Activated CD4-positive, alpha-beta T cell treated with anti-CD3 and anti-CD28 coated beads for 1 hour (primary cell): ENCODE data around the gene CTPS2.
"Not testable (repeated sequence)": the region's sequence is repeated elsewhere in the genome, so short reads cannot be mapped to it uniquely, and the experiment has no call there.

Experiments
- DNase-seq: peaks from one replicate; pipeline ENCODE4 v3.0.0-alpha.2; 2020

Gene CTPS2

GRCh38 chrX:16601885-16602284 lies 110.6 kb downstream of the CTPS2 start:
- no peak for DNase-seq

DNA sequence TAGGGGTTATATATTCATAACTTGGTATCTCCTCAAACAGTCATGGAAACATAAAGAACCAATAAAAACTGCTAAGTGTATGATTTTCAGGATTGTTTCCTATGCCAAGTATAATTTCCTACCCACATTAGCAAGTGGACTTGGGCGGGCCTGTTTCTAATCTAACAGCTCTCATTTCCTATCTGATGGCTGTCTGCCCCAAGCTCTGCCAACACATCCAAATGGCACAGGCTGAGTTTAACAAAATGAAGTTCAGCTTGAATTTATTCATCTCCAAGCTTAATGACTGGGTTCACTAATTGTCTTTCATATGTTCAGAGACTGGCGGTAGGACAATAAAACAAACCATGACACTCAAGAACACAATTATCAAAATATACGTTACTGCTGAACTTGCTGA lies 118.0 kb downstream of the CTPS2 start:
- DNase-seq, result no peak

GRCh38 chrX:16593801-16594200 lies 118.7 kb downstream of the CTPS2 start:
- DNase-seq, result no peak

- no peak for DNase-seq
Observed at GRCh38 chrX:16592194-16592770, 120.2 kb downstream of the CTPS2 start.

DNA sequence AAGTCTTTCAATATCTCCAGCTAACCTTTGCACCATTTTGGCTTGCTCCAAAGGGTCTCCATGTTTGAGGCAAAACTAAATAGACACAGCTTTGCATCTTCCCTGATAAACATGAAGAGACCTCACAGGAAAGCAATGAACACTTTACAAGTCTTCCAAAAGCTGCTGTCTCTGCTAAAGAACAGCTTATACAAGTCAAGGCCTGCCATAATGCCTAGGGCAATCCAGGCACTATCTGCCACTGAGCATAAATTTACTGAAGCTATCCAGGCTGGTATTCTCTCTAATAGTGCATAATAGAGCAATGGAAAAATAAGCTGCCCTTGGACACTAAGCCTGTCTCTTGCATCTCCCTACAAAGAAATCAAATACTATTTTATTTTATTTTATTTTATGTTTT lies 122.6 kb downstream of the CTPS2 start:
- no peak for DNase-seq

DNA sequence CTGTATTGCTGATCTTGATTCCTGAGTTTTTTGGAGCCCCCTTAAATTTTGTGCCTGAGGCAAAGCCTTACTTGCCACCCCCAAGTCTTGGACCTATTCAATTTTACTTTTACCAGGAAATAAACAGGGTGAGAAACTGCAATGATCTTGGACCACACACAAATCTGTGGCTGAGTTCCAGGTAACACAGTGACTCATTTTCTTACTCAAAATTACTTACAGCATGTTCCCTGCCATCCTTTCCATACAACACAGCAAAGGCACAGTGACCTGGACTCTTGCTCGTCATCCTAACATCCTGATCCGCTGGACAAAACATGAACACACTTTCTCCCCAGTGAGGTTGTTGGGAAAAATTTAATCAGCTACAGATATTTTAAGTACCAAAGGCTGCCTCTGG lies 123.3 kb downstream of the CTPS2 start:
- no peak for DNase-seq

DNA sequence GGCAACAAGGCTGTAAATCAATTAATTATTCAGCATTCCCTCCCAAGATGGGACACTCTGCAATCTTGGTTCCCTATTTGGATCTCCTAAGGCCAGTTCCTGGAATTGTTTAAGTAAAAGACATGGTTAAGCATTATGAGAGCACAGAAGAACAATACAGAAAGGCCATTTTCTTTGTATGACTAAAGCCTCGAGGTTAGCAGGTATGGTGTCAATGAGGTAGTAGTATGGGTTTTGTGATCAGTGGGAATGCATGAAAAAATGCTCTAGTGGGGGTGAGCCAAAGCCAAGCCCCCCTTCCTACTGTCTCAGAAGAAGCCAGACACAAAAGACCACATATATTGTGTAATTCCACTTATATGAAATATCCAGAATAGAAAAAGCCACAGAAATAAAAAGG lies 124.2 kb downstream of the CTPS2 start:
- DNase-seq, result no peak

- DNase-seq, result no peak
Observed at GRCh38 chrX:16587836-16588235, 124.6 kb downstream of the CTPS2 start.

GRCh38 chrX:16586377-16587112 lies 125.9 kb downstream of the CTPS2 start:
- DNase-seq, result no peak

GRCh38 chrX:16585486-16586376 lies 126.7 kb downstream of the CTPS2 start:
- DNase-seq, result no peak

DNA sequence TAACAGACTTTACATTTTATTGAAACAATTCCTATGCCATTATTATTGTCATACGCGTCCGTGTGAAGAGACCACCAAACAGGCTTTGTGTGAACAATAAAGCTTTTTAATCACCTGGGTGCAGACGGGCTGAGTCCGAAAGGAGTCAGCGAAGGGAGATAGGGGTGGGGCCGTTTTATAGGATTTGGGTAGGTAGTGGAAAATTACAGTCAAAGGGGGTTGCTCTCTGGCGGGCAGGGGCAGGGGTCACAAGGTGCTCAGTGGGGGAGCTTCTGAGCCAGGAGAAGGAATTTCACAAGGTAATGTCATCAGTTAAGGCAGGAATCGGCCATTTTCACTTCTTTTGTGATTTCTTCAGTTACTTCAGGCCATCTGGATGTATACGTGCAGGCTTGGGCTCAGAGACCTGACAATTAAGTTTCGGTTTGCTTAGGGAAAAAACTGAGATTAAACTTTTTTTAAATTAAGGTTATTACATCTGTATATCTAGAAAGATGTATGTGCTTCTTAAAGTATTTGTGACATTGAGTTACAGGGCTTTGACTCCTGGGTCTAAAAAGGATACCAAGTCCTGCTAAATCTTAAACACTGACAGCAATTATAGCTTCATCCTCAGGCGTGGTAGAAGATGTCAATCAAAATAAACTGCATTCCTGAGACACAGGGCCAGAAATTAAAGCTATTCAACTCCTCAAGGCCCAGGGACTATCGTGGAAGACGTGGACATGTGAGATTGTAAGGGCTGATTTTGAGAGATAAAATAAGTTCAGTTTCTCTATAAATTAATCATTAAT lies 132.3 kb downstream of the CTPS2 start:
- DNase-seq, result not testable (repeated sequence)

DNA sequence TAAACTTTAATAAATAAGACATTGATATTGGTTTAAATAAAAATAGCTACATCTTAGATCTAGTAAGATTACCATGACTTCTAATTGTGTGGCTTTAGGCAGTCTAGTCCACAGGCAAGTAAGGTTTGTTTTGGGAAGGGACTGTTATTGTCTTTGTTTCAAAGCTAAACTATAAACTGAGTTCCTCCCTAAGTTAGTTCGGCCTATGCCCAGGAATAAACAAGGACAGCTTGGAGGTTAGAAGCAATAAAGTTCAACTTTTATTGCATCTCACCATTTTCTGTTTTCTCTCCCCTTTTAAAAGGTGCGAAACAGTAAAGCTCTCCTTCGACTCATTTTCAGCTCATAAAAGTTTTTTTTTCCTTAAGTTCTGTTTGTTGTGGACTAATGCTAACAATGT lies 133.0 kb downstream of the CTPS2 start:
- no peak for DNase-seq

GRCh38 chrX:16578218-16578617 lies 134.3 kb downstream of the CTPS2 start:
- no peak for DNase-seq

- no peak for DNase-seq
Observed at GRCh38 chrX:16577483-16578029, 134.9 kb downstream of the CTPS2 start.

DNA sequence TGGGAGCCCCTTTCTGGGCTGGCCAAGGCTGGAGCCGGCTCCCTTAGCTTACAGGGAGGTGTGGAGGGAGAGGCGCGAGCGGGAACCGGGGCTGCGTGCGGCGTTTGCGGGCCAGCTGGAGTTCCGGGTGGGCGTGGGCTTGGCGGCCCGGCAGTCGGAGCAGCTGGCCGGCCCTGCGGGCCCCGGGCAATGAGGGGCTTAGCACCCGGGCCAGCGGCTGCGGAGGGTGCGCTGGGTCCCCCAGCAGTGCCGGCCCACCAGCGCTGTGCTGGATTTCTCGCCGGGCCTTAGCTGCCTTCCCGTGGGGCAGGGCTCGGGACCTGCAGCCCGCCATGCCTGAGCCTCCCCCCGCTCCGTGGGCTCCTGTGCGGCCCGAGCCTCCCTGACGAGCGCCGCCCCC lies 137.1 kb downstream of the CTPS2 start:
- not testable (repeated sequence) for DNase-seq

- no peak for DNase-seq
Observed at GRCh38 chrX:16573781-16574180, 138.7 kb downstream of the CTPS2 start.

- no peak for DNase-seq
Observed at GRCh38 chrX:16567681-16568080, 144.8 kb downstream of the CTPS2 start.

GRCh38 chrX:16566571-16566970 lies 145.9 kb downstream of the CTPS2 start:
- DNase-seq, result no peak

DNA sequence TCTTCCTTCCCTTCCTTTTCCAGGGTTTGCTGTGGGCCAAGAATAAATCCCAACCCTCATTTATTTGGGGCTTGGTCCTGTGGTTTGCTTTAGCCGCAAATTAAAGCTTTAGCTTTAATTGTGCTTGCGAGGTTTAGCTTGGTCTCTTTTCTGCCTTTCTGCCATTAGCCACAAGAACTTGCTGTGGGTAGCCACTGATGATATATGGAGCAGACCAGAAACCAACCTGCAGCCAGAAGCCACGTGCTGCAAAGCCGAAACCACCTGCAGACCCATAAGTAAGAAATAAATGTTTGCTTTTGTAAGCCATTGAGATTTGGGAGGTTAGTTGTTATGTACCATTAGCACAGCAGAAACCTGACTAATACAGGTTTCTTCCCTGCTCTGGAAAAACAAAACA lies 152.3 kb downstream of the CTPS2 start:
- DNase-seq, result no peak

DNA sequence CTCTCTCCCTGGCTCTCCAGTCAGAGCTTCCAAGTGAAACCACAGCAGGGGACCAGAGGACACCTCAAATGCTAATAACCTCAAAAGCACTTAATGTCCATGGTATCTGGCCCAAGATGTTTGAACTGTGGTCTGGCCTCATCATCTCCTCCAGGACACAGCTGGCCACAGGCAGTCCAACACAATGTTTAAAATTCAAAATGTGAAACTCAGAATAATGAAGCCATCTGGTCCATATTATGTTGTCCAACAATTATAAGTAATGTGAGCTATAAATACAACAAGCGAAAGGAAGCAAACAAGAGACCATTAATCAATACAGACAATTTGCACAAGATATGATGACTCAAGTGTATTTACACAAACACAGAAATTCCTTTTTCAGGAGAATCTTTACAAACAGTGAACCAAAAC lies 153.3 kb downstream of the CTPS2 start:
- DNase-seq, result no peak

DNA sequence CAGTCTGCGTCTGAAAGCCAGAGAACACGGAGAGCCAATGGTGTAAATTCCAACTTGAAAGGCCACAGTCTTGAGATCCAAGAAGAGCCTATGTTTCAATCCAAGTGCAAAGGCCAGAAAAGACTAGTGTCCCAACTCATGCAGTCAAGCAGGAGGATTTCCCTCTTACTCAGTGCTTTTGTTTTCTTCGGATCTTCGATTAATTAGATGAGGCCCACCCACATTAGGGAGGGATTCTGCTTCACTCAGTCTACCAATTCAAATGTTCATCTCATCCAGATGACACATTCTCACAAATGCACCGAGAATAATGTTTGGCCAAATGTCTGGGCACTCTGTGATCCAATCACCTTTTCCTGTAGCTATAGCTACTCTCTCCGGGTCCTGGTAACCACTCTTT lies 154.0 kb downstream of the CTPS2 start:
- DNase-seq, result no peak

GRCh38 chrX:16552546-16552945 lies 159.9 kb downstream of the CTPS2 start:
- DNase-seq, result no peak

DNA sequence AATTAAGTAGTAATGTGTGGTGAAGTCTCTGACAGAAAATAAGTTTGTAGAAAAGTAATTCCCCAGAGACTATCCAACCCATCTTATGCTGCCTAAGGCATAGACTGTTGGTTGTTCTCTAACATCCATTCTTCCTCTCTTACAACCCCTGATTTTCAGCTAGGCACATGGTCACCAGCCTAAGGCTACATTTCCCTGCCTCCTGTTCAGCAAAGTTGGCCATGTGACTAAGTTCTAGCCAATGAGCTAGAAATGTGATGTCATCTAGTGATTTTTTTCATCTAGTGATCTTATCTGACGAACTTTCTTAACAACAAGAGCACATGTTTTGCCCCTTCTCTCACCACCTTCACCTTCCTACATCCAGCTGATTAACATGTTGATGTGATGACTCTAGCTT lies 164.8 kb downstream of the CTPS2 start:
- no peak for DNase-seq
